Hematopoietic multipotent progenitor cell treated with erythropoietin and hydrocortisone succinate and interleukin-3 and kit ligand, for 6 days (in vitro differentiated cells): ENCODE data around the gene AKAP13.
"Not testable (repeated sequence)": the region's sequence is repeated elsewhere in the genome, so short reads cannot be mapped to it uniquely, and the experiment has no call there.

Experiments used
- DNase-seq: peaks from one replicate; pipeline ENCODE4 v3.0.0-alpha.2; 2015

The AKAP13 gene

GRCh38 chr15:85453144-85453872 lies 72.9 kb downstream of the AKAP13 start:
- no peak for DNase-seq

GRCh38 chr15:85454403-85454802 lies 74.0 kb downstream of the AKAP13 start:
- no peak for DNase-seq

- no peak for DNase-seq
Measured at GRCh38 chr15:85455891-85456290, 75.5 kb downstream of the AKAP13 start.

DNA sequence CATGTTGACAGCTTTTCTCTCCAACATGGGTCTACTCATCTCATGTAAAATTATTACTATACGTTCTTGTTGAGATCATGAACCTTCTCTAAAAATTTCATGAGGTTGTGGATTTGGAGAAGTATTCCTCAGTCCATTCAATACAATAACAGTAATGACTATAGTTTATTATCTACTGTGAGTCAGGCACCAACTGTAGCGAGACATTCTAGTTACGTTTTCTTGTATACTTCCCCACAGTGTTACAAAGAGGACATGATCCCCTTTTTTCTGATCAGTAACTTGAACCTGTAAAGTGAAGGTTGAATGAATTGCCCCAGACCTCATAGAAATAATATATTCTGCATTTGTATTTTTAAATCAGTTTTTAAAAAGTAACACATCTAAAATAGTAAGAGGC lies 76.4 kb downstream of the AKAP13 start:
- no peak for DNase-seq

DNA sequence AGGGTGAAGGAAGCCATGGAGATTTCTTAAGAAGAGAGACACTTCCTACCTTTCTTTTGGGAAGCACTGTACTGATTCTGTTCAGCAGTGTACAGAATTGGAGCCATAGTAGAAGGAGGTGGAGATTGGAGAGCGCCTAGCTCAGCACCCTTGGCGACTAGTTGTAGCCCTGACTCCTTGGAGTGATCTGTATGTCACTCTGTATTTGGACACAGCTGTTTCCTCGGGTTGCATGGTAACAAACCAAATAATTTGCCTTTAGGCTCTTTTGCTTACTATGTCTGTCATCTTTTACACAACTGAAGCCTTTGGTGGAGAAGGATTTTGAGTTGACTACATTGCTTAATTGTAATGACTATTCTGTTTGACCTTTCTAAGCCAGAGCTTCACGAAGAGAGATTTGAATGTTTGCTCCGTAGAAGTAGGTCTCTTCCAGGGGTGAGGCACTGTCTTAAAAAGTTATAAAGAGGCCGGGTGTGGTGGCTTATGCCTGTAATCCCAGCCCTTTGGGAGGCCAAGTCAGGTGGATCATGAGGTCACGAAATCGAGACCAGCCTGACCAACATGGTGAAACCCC lies 77.1 kb downstream of the AKAP13 start:
- DNase-seq, result no peak

DNA sequence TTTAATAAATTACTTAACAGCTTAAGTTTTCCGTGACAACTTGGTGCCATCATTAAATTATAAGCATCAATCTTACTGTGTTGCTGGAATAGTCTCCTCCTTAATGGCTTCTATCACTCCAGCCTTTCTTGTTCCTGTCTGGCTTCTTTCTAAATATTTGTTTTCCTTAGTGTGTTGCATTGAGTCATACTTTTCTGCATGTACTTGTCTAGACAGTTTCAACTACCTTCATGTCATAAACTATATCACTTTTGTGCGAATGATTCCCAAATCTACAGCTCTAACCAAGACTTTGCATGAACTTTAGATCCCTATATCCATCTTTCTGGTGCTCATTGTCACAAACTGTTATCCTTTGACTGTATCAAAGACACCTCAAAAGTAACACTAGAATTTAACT lies 78.4 kb downstream of the AKAP13 start:
- DNase-seq, result no peak

- no peak for DNase-seq
Measured at GRCh38 chr15:85462029-85462428, 81.6 kb downstream of the AKAP13 start.

GRCh38 chr15:85463276-85463892 lies 83.0 kb downstream of the AKAP13 start:
- DNase-seq, result no peak

DNA sequence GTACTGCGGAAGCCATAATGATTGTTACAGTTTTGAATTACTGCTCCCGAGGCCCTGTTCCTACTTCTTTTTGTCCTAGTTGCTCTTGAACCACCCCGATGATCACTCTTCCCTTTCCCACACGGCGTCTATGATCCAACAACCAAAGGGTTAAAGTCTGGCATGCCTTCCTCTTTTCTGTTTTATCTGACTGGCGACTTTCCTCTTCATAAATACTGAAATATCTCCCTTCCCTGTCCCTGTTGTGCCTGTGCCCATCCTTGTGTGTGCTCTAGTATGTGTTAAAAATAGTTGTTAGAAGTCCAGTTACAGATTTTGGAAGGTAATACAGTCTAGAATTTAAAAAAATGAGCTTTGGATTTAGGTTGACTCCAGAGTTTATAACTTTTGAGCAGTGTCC lies 83.6 kb downstream of the AKAP13 start:
- no peak for DNase-seq

DNA sequence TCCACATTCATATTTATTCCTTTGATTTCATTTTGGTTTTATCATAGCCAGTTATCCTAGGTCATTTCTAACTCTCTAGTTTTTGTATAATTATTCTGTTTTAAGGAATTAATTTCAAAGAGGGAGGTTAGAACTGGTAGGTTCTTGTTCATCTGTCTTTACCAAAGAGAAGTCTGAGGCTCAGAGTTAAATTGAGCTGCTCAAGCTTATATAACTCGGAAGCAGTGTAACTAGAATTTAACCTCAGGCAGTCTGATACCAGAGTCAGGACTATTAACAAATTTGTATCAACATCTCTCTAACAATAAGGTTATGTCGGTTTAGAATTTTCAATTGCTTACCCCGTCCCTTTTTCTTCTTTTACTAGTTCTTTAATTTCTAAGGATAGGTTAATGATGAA lies 84.1 kb downstream of the AKAP13 start:
- no peak for DNase-seq

DNA sequence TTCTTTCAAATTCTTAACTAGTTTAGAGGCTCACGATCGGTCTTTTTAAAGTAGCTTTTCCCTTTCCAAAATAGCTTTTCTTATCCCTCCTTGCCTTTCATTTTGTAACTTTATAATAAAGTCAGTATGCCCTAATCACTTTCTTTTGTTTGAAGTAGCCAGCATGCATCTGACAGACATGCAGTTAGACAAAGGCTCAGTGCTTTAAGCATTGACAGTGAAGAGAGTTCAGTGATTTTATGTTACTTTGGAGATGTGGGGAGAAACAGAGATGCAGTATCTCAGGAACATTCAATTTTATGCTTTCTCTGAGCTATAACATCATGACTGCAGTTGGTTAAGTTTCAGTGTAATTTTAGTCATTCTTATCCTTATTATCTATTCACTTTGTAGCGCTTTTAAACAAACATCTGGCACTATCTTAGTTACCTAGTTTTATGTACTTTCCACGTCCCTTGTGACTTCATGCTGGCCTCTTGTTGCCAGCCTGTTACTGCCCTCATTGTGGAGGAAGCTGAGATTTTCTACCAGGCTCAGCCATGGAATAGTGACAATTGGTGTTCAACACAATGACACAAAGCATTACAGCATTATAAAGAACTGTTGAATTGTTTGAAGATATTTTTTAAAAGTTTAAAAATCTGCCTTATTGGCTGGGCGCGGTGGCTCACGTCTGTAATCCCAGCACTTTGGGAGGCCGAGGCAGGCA lies 90.3 kb downstream of the AKAP13 start:
- no peak for DNase-seq

DNA sequence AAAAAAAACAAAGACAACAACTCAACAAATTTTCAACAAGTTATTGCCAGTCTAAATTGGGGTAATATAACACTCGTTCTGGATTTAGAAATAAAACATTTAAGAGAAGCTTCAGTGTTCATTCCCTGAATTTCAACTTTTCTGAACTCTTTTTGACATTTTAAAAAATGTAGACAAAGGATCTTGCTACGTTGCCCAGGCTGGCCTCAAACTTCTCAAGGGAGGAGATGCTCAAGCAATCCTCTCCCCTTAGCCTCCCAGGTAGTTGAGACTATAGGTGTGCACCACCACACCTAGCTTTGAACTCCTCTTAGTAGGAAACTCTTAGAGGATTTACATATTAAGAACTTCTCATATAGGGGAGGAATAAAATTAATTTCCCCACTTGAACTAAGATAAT lies 91.9 kb downstream of the AKAP13 start:
- no peak for DNase-seq

- DNase-seq, result no peak
Measured at GRCh38 chr15:85473455-85473854, 93.1 kb downstream of the AKAP13 start.

GRCh38 chr15:85474700-85475316 lies 94.4 kb downstream of the AKAP13 start:
- DNase-seq, result no peak

- DNase-seq, result peak; percentile 49
Measured at GRCh38 chr15:85475317-85475701, 94.9 kb downstream of the AKAP13 start.

DNA sequence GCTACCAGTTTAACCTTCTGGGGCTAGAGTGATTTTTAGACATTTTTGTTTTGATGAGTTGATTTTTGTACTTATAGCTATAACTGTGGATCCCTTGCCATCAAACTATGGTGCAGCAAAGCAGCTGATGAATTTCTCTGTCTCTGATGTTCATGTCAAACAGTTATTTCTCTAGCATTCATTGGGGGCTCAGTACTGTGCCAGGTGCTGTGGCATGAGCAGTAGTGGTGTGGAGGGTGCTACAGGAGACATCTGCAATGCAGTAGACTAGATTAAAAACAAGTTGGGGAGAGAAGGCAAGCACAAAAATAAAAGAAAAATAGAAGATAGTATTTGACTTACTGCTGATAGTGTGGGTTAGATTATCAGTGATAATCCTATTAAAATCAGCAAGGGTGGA lies 95.3 kb downstream of the AKAP13 start:
- DNase-seq, result no peak

- no peak for DNase-seq
Measured at GRCh38 chr15:85477061-85477460, 96.7 kb downstream of the AKAP13 start.

- DNase-seq, result no peak
Measured at GRCh38 chr15:85477730-85478129, 97.3 kb downstream of the AKAP13 start.

DNA sequence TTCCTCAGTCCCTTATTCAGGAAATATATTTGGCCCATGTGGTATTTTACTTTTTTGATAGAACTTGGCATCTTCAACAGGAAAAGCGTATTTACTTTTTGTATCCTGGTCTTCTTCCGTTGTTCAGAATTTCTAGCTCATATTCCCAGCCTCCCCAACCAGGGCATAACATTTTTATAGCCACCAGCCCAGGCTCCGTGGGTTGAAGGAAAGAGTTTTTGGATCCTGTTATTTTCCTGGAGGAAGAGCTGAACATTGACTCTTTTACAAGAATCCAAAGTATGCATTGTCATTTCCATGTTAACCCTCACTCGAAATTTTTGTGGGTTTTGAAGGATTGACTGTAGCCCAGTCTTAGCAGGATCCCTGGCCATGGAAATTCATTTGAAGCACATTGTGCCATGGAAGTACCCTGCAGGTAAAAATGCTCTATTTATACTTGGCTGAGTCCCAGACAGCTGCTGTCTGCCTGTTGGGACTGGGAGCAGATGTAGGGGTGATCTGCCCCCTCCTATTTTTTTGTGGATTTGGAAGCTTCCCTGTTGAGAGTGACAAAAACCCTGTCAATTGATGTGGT lies 98.8 kb downstream of the AKAP13 start:
- no peak for DNase-seq

DNA sequence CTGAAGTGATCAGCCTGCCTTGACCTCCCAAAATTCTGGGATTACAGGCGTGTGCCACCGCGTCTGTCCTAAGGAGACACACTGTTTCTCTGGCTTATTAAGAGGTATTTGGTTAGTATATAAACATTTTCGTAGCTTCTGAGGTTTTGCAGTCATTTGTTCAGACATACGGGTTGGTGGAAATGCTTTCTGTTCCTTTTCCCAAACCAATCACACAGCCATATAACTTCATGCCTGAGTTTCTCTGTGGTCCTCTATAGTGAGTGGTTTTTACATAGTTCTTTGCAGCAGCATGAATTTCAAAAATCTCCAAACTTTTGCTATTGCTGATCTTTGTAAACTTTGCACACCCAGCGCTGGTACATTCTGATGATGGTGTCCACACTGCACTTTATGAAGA lies 100.5 kb downstream of the AKAP13 start:
- no peak for DNase-seq

GRCh38 chr15:85481543-85481942 lies 101.1 kb downstream of the AKAP13 start:
- peak; percentile 34 for DNase-seq

GRCh38 chr15:85482894-85483293 lies 102.5 kb downstream of the AKAP13 start:
- DNase-seq, result peak; percentile 41

DNA sequence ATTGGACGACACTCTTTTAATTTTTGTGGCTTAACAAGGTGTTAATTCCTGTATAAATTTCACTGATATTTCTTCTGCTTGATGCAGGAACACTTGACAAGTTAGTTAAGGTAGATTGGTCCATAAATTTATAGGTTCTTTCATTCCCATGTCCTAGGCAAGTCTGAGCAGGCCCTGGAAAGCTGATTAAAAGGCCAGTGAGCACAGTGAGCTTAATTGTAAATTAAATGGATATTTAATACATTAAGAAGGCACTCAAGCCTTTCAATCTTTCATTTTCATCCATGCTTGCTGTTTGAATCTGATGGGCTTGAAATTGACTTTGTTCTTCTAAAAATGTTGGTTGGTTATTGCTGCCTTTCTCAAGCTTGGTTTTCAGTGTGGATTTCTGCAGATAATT lies 103.6 kb downstream of the AKAP13 start:
- DNase-seq, result not testable (repeated sequence)
